CD4-positive, alpha-beta memory T cell (primary cell): ENCODE results near the gene ISG20. TPM values are rescaled to one million over a fixed set of nuclear protein-coding genes. Genes with fewer than 3 reads are reported as not detected.

ENCODE experiments used
- CTCF ChIA-PET: fragments of 350-600 bp; sonication (Branson Sonifier 250); formaldehyde crosslinking; loops from one replicate; lab custom pipeline; 2021; ENCODE audit warnings: inconsistent platforms; ENCODE audit not compliant: partially characterized antibody; lab: Charles Lee
- POLR2A ChIA-PET: fragments of 350-600 bp; sonication (Branson Sonifier 250); formaldehyde crosslinking; loops from one replicate; lab custom pipeline; 2021; ENCODE audit not compliant: partially characterized antibody; lab: Charles Lee
- DNase-seq, 5 donors: peaks; one replicate each; pipeline versions ENCODE4 v3.0.0 to v3.0.0-alpha.2; 2020 to 2022; ENCODE audit warnings: mixed read lengths in 1 of 5
- H3K27ac ChIP-seq: one replicate; pipeline ENCODE4 v1.7.0; 2013; ENCODE audit warnings: low read depth, low read length
- H3K27me3 ChIP-seq: 2 replicates; pipeline ENCODE4 v1.7.0; 2013; ENCODE audit warnings: mild to moderate bottlenecking, low read length, moderate library complexity; ENCODE audit not compliant: insufficient read depth
- H3K36me3 ChIP-seq: 2 replicates; pipeline ENCODE4 v1.7.0; 2013; ENCODE audit warnings: mild to moderate bottlenecking, low read length, moderate library complexity; ENCODE audit not compliant: insufficient read depth
- H3K4me1 ChIP-seq: 2 replicates; pipeline ENCODE4 v1.7.0; 2013; ENCODE audit warnings: mild to moderate bottlenecking, low read length, moderate library complexity; ENCODE audit not compliant: insufficient read depth
- H3K4me3 ChIP-seq, 2 donors: one replicate each; pipeline ENCODE4 v1.7.0; 2013; ENCODE audit warnings: low read length in 2 of 2, mild to moderate bottlenecking in 1 of 2
- H3K9me3 ChIP-seq, 2 donors: one replicate each; pipeline ENCODE4 v1.7.0; 2013; ENCODE audit warnings: low read length in 2 of 2, control low read depth in 1 of 2; ENCODE audit not compliant: control insufficient read depth in 1 of 2
- H3K27ac Mint-ChIP-seq, 7 donors: one replicate each; pipeline ENCODE4 v1.8.0; 2020 to 2021; ENCODE audit warnings: mixed read lengths in 7 of 7, mild to moderate bottlenecking in 6 of 7, inconsistent platforms in 3 of 7, moderate library complexity in 3 of 7
- H3K27me3 Mint-ChIP-seq, 2 donors: one replicate each; pipeline ENCODE4 v1.8.0; 2020 to 2021; ENCODE audit warnings: mixed read lengths in 2 of 2
- H3K36me3 Mint-ChIP-seq, 2 donors: one replicate each; pipeline ENCODE4 v1.8.0; 2020 to 2021; ENCODE audit warnings: mixed read lengths in 2 of 2, inconsistent platforms in 1 of 2, mild to moderate bottlenecking in 1 of 2
- H3K4me1 Mint-ChIP-seq, 4 donors: one replicate each; pipeline ENCODE4 v1.8.0; 2020 to 2021; ENCODE audit warnings: mixed read lengths in 4 of 4, mild to moderate bottlenecking in 1 of 4
- H3K4me3 Mint-ChIP-seq, 8 donors: one replicate each; pipeline ENCODE4 v1.8.0; 2020 to 2021; ENCODE audit warnings: mixed read lengths in 8 of 8, mild to moderate bottlenecking in 7 of 8, moderate library complexity in 6 of 8, inconsistent platforms in 3 of 8
- H3K9me3 Mint-ChIP-seq, 8 donors: one replicate each; pipeline ENCODE4 v1.8.0; 2020 to 2021; ENCODE audit warnings: mixed read lengths in 8 of 8, mild to moderate bottlenecking in 5 of 8, inconsistent platforms in 3 of 8, moderate library complexity in 1 of 8
- intact Hi-C: fragments of 100-400 bp; cut with micrococcal nuclease; formaldehyde crosslinking; loops from one replicate; pipeline ENCODE4 v1.15.1; 2023
- polyA plus RNA-seq, 2 donors: library from polyadenylated mRNA; unstranded; fragments of 300-500 nt; fragmentation: Illumina TruSeq; gene quantifications; one replicate each; pipeline ENCODE4 v1.2.3, GENCODE V29; 2021
- total RNA-seq, 2 experiments: library from RNA; stranded (reverse); gene quantifications; one replicate each; pipeline ENCODE4 v1.2.3, GENCODE V29; 2021

Gene ISG20
- total and polyA plus RNA-seq, 4 experiments from 2014 or later = 144 to 667 (median 323) TPM

- no peak for DNase-seq
- no peak overlapping the region for H3K27ac Mint-ChIP-seq
- H3K4me3 ChIP-seq = no peak overlapping the region
- no peaks in the 10 kb centered on the region for H3K36me3 ChIP-seq
- peaks cover 0 to 13% of the 10 kb centered on the region in 2 donors for H3K36me3 Mint-ChIP-seq
- no peaks in the 10 kb centered on the region for H3K9me3 ChIP-seq
- H3K27me3 Mint-ChIP-seq = peaks cover 54 to 65% of the 10 kb centered on the region in 2 donors
- ChIA-PET CTCF (no interaction called here), POLR2A (interaction anchor here (1.0 kb wide), 1 partner anchor 15 kb away, joined by 3 read pairs; the partner anchor contains the start of gene AEN)
- peaks cover 60% of the 10 kb centered on the region for H3K27me3 ChIP-seq
- peaks cover 5 to 28% (median 16%) of the 10 kb centered on the region in 4 donors for H3K4me1 Mint-ChIP-seq
- H3K4me3 Mint-ChIP-seq = peak overlapping the region in 3 of 8 donors; percentile 54 to 61 (median 57)
- H3K27ac ChIP-seq = no peak overlapping the region
- peaks cover 0 to 5% (median 0%) of the 10 kb centered on the region in 8 donors for H3K9me3 Mint-ChIP-seq
- intact Hi-C loops = no loop called here
- H3K4me1 ChIP-seq = peaks cover 12% of the 10 kb centered on the region
Observed at GRCh38 chr15:88606070-88606794, 32.6 kb upstream of the ISG20 start.

GRCh38 chr15:88607951-88608350, 30.9 kb upstream of the ISG20 start:
- CTCF ChIA-PET = no interaction called here
- POLR2A ChIA-PET = no interaction called here

DNA sequence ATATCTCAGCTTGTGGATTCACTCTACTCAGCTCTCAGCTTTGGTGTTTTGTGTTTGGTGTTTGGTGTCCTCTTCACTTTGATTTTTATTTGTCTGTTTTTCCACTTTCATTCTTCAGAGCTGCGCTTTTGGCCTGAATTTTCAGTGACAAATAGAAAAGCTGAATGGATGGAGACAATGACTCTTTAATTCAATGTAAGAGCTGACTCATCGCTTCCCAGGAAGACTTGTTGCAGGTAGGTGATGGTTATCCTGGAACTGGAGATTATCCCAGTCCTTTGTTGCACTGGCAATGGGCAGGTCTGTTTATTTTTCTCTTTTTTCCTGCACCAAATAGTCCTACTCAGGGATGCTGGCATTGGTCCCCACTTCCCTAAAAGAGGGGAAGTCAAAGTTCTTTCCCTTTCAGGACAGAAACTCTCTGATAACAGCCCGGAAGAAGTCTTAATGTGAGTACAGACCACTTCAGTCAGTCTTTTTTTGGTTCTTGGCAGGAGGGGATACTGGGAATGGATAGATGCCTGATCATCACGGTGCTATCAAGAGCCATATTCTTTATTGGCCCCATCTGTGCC, 30.1 kb upstream of the ISG20 start:
- Histone ChIP-seq H3K36me3 (no peaks in the 10 kb centered on the region), H3K4me1 (peaks cover 12% of the 10 kb centered on the region), H3K27me3 (peaks cover 54% of the 10 kb centered on the region), H3K9me3 (no peaks in the 10 kb centered on the region), H3K4me3 (no peak overlapping the region), H3K27ac (no peak overlapping the region)
- H3K9me3 Mint-ChIP-seq = peaks cover 0 to 5% (median 0%) of the 10 kb centered on the region in 8 donors
- ChIA-PET CTCF (interaction anchor here (1.5 kb wide), 1 partner anchor 30 kb away, joined by 5 read pairs; the partner anchor contains the start of gene ISG20), POLR2A (interaction anchor here (1.2 kb wide), 1 partner anchor 13 kb away, joined by 3 read pairs; no protein-coding TSS in a partner anchor)
- DNase-seq = no peak
- H3K36me3 Mint-ChIP-seq = peaks cover 0 to 13% of the 10 kb centered on the region in 2 donors
- intact Hi-C loops = no loop called here
- no peak overlapping the region for H3K27ac Mint-ChIP-seq
- peaks cover 5 to 26% (median 16%) of the 10 kb centered on the region in 4 donors for H3K4me1 Mint-ChIP-seq
- no peak overlapping the region for H3K4me3 Mint-ChIP-seq
- H3K27me3 Mint-ChIP-seq = peaks cover 47 to 68% of the 10 kb centered on the region in 2 donors

More at GRCh38 chr15:88607951-88608350, 30.9 kb upstream of the ISG20 start:
- Mint-ChIP-seq H3K36me3 (peaks cover 0 to 13% of the 10 kb centered on the region in 2 donors), H3K9me3 (peaks cover 0 to 5% (median 0%) of the 10 kb centered on the region in 8 donors), H3K27ac (no peak overlapping the region), H3K4me3 (no peak overlapping the region), H3K4me1 (peaks cover 5 to 28% (median 16%) of the 10 kb centered on the region in 4 donors), H3K27me3 (peaks cover 50 to 71% of the 10 kb centered on the region in 2 donors)
- Histone ChIP-seq H3K9me3 (no peaks in the 10 kb centered on the region), H3K4me1 (peaks cover 12% of the 10 kb centered on the region), H3K27me3 (peaks cover 60% of the 10 kb centered on the region), H3K36me3 (no peaks in the 10 kb centered on the region), H3K4me3 (no peak overlapping the region), H3K27ac (no peak overlapping the region)
- no peak for DNase-seq
- intact Hi-C loops = no loop called here

DNA sequence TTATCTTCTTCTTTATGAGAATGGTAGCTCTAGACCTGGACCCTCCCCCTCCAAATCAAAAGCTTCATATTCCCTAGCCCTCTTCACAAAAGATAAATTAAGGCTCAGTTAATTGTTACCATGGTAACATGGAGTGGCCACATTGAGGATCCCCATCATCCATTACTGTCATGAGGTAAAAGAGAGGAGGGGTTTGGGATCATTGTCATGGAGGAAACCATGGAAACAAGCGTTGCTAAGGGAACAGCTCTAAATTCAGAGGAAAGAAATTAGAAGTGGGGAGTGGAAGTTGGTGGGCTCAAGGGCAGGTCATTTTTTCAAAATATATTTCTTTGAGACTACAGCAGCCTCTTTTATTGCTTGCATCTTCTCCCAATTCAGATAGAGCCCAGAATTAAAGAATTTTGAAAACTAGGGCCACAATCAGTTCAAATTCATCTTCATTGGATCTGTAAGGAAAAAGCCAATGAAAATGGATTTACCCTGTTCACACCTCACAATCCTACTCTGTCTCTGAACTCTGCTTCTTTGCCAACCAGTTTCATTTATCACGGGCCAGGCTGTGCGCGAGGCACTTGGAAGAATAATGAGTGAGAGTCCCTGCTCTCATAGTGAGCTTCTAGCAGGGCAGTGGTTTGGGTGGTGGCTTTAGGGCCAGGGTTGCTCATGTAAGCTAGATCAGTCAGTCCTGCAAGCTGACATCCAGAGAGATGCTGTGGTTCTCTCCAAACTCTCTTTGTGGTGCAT, 29.3 kb upstream of the ISG20 start:
- no peak overlapping the region for H3K4me3 Mint-ChIP-seq
- H3K36me3 Mint-ChIP-seq = peaks cover 0 to 13% of the 10 kb centered on the region in 2 donors
- H3K4me3 ChIP-seq = no peak overlapping the region
- H3K9me3 ChIP-seq = no peaks in the 10 kb centered on the region
- intact Hi-C loops = no loop called here
- H3K27me3 ChIP-seq = peaks cover 46% of the 10 kb centered on the region
- POLR2A ChIA-PET = interaction anchor here (1.2 kb wide), 1 partner anchor 12 kb away, joined by 3 read pairs; no protein-coding TSS in a partner anchor
- DNase-seq = no peak
- peaks cover 11% of the 10 kb centered on the region for H3K4me1 ChIP-seq
- H3K27me3 Mint-ChIP-seq = peaks cover 42 to 62% of the 10 kb centered on the region in 2 donors
- H3K27ac Mint-ChIP-seq = no peak overlapping the region
- peaks cover 0 to 5% (median 0%) of the 10 kb centered on the region in 8 donors for H3K9me3 Mint-ChIP-seq
- no peak overlapping the region for H3K27ac ChIP-seq
- H3K4me1 Mint-ChIP-seq = peaks cover 2 to 18% (median 12%) of the 10 kb centered on the region in 4 donors
- no peaks in the 10 kb centered on the region for H3K36me3 ChIP-seq
- CTCF ChIA-PET = interaction anchor here (1.5 kb wide), 1 partner anchor 29 kb away, joined by 5 read pairs; the partner anchor contains the start of gene ISG20

DNA sequence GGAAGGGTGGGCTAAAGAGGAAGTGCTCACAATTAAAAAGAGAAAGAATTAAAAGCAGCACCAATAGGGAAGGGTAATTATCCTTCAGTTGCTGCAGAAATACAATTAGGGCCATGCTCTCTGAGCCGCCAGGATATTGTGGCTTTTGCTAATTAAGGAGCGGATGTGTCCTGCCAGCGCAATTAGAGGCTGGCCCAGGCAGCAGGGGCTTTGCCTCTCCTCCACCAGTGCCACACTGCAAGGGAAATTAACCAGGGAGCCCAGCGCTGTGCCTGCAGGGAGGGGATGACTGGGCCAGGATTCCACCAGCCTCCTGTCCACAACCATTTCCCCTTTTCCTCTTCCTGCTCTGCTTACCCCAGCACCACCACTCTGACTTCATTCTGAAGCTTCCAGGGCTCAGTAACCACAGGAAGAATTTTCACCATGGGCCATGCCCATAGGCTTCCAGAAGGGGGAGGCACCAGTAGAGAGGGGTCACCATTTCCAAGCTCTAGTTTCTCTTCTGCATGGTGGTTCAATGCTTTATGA, 28.1 kb upstream of the ISG20 start:
- no peak overlapping the region for H3K27ac Mint-ChIP-seq
- peaks cover 0 to 5% (median 0%) of the 10 kb centered on the region in 8 donors for H3K9me3 Mint-ChIP-seq
- POLR2A ChIA-PET = interaction anchor here (1.0 kb wide), 1 partner anchor 28 kb away, joined by 4 read pairs; the partner anchor contains the start of gene ISG20
- H3K36me3 Mint-ChIP-seq = peaks cover 0 to 13% of the 10 kb centered on the region in 2 donors
- no peak overlapping the region for H3K27ac ChIP-seq
- H3K36me3 ChIP-seq = no peaks in the 10 kb centered on the region
- H3K27me3 Mint-ChIP-seq = peaks cover 32 to 54% of the 10 kb centered on the region in 2 donors
- no peak overlapping the region for H3K4me3 ChIP-seq
- H3K4me1 Mint-ChIP-seq = peaks cover 1 to 6% (median 4%) of the 10 kb centered on the region in 4 donors
- peaks cover 36% of the 10 kb centered on the region for H3K27me3 ChIP-seq
- H3K4me1 ChIP-seq = peaks cover under 1% of the 10 kb centered on the region
- CTCF ChIA-PET = no interaction called here
- no peak for DNase-seq
- H3K4me3 Mint-ChIP-seq = peak overlapping the region in 1 of 8 donors; percentile 31
- intact Hi-C loops = no loop called here
- no peaks in the 10 kb centered on the region for H3K9me3 ChIP-seq

DNA sequence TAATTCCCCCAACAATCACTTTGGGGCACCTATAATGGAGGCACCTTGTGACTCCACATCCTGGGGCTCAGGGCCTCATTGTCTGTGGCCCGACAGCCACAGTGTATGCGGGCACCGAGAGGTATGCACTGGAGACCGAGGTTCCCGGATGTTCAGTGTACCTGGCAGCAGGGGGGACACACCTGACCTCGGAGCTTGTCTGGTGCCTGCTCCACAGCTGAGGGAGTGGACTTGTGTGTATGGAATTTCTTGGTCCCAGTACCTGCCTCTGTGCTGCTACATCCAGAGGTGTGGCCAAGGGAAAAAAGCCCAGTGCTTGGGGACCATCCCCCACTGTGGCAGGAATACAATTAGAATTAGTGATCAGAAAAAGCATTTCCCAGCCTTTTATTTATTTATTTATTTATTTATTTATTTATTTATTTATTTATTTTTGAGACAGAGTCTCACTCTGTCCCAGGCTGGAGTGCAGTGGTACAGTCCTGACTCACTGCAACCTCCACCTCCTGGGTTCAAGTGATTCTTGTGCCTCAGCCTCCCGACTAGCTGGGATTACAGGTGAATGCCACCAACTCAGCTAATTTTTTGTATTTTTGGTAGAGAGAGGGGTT, 26.5 kb upstream of the ISG20 start:
- Mint-ChIP-seq H3K27ac (no peak overlapping the region), H3K9me3 (no peaks in the 10 kb centered on the region), H3K27me3 (peaks cover 19 to 39% of the 10 kb centered on the region in 2 donors), H3K4me3 (no peak overlapping the region), H3K4me1 (no peaks in the 10 kb centered on the region), H3K36me3 (peaks cover 0 to 13% of the 10 kb centered on the region in 2 donors)
- H3K4me3 ChIP-seq = no peak overlapping the region
- peaks cover 22% of the 10 kb centered on the region for H3K27me3 ChIP-seq
- H3K36me3 ChIP-seq = no peaks in the 10 kb centered on the region
- H3K4me1 ChIP-seq = no peaks in the 10 kb centered on the region
- intact Hi-C loops = no loop called here
- DNase-seq = no peak
- H3K27ac ChIP-seq = no peak overlapping the region
- ChIA-PET CTCF (no interaction called here), POLR2A (no interaction called here)
- H3K9me3 ChIP-seq = no peaks in the 10 kb centered on the region
